Left lung (tissue), 10 donors: ENCODE results near the gene DUS1L. TPM values are rescaled to one million over a fixed set of nuclear protein-coding genes. Genes with fewer than 3 reads are reported as not detected.

Source experiments
- ATAC-seq: fragments of 200-7000 bp; cut with Tn5 transposase; one replicate; pipeline ENCODE4 v1.9.1; 2020; ENCODE audit warnings: moderate library complexity
- DNase-seq, 4 donors: peaks; one replicate each; pipeline ENCODE4 v3.0.0-alpha.2; 2013 to 2020
- H3K27ac ChIP-seq, 2 donors: fragments of 200-600 bp; sonication (generic) in 1 of 2; one replicate each; pipeline versions ENCODE4 v1.5.0 to v1.8.0; 2020 to 2021
- H3K27me3 ChIP-seq, 2 donors: fragments of 200-600 bp; sonication (generic) in 1 of 2; one replicate each; pipeline versions ENCODE4 v1.5.0 to v1.8.0; 2020 to 2021
- H3K36me3 ChIP-seq, 2 donors: fragments of 200-600 bp; sonication (generic) in 1 of 2; one replicate each; pipeline versions ENCODE4 v1.5.0 to v1.8.0; 2020 to 2021
- H3K4me1 ChIP-seq, 2 donors: fragments of 200-600 bp; one replicate each; pipeline ENCODE4 v1.8.0; 2021
- H3K4me3 ChIP-seq, 2 donors: fragments of 200-600 bp; sonication (generic) in 1 of 2; one replicate each; pipeline versions ENCODE4 v1.5.0 to v1.8.0; 2020 to 2021; ENCODE audit warnings: mild to moderate bottlenecking in 1 of 2
- H3K9me3 ChIP-seq, 2 donors: fragments of 200-600 bp; sonication (generic) in 1 of 2; one replicate each; pipeline versions ENCODE4 v1.5.0 to v1.8.0; 2020 to 2021
- CTCF ChIP-seq, 2 donors: fragments of 200-600 bp; sonication (generic) in 1 of 2; IDR thresholded peaks; one replicate each; pipeline versions ENCODE4 v1.5.0 to v1.8.0; 2021; ENCODE audit warnings: antibody characterized with exemption in 2 of 2
- intact Hi-C, 2 donors: fragments of 100-400 bp; cut with DNase I; formaldehyde crosslinking; loops; one replicate each; pipeline versions ENCODE4 v1.11.2 to v1.14.2; 2022
- polyA plus RNA-seq, 6 donors: library from polyadenylated mRNA; unstranded; fragments of 120-200 nt; gene quantifications; one replicate each; pipeline ENCODE4 v1.2.1, GENCODE V29; 2013; ENCODE audit not compliant: insufficient read length in 6 of 6
- total RNA-seq, 2 donors: library from RNA; stranded (reverse); fragmentation: NEBNext Ultra II Directional; extraction: Animal tissue kit (Norgen Biotek cat#: 25700); gene quantifications; one replicate each; pipeline ENCODE4 v1.2.1, GENCODE V29; 2021
- donor health status: DM: no; HTN: yes; CAD: no.
- donor health status: DM: no; HTN: no; CAD: no.

Gene DUS1L
- total and polyA plus RNA-seq, 8 donors, result 55.7 to 103 (median 74.0) TPM

- H3K27ac ChIP-seq, result no peak overlapping the region
Observed at GRCh38 chr17:82094931-82095776, 29.6 kb upstream of the DUS1L start.

GRCh38 chr17:82092995-82093751 lies 27.6 kb upstream of the DUS1L start:
- peaks cover 8 to 81% of the 10 kb centered on the region in 2 donors for H3K36me3 ChIP-seq
- peak in 1 of 4 donors; percentile 71 for DNase-seq
- no peak for TF ChIP-seq CTCF (IDR thresholded peaks at IDR 0.05)
- intact Hi-C loops, result no loop called here
- no peak overlapping the region for H3K27ac ChIP-seq
- no peaks in the 10 kb centered on the region for H3K9me3 ChIP-seq
- no peak overlapping the region for H3K4me3 ChIP-seq
- H3K27me3 ChIP-seq, result no peaks in the 10 kb centered on the region
- ATAC-seq, result no peak
- H3K4me1 ChIP-seq, result peaks cover 8 to 28% of the 10 kb centered on the region in 2 donors

More at GRCh38 chr17:82094931-82095776, 29.6 kb upstream of the DUS1L start:
- DNase-seq, result peak in 1 of 4 donors; percentile 77
- intact Hi-C loops, result no loop called here
- no peak for ATAC-seq
- Histone ChIP-seq H3K4me3 (peak overlapping the region in 1 of 2 donors; percentile 90), H3K4me1 (peaks cover 18 to 42% of the 10 kb centered on the region in 2 donors), H3K9me3 (no peaks in the 10 kb centered on the region), H3K36me3 (peaks cover 8 to 61% of the 10 kb centered on the region in 2 donors), H3K27me3 (no peaks in the 10 kb centered on the region)
- TF ChIP-seq CTCF (IDR thresholded peaks at IDR 0.05), result no peak

- no peak for TF ChIP-seq CTCF (IDR thresholded peaks at IDR 0.05)
- no peak overlapping the region for H3K27ac ChIP-seq
- H3K36me3 ChIP-seq, result peaks cover 8 to 87% of the 10 kb centered on the region in 2 donors
Observed at GRCh38 chr17:82092628-82092994, 27.0 kb upstream of the DUS1L start.

GRCh38 chr17:82092094-82092586 lies 26.5 kb upstream of the DUS1L start:
- H3K4me3 ChIP-seq, result no peak overlapping the region
- no peak overlapping the region for H3K27ac ChIP-seq
- intact Hi-C loops, result no loop called here
- TF ChIP-seq CTCF (IDR thresholded peaks at IDR 0.05), result no peak
- no peaks in the 10 kb centered on the region for H3K9me3 ChIP-seq
- peaks cover 8 to 91% of the 10 kb centered on the region in 2 donors for H3K36me3 ChIP-seq
- peaks cover 6 to 20% of the 10 kb centered on the region in 2 donors for H3K4me1 ChIP-seq
- ATAC-seq, result no peak
- no peaks in the 10 kb centered on the region for H3K27me3 ChIP-seq
- peak in 1 of 4 donors; percentile 72 for DNase-seq

More at GRCh38 chr17:82092628-82092994, 27.0 kb upstream of the DUS1L start:
- DNase-seq (peak in 1 of 4 donors; percentile 69), ATAC-seq (no peak)
- intact Hi-C loops, result no loop called here
- Histone ChIP-seq H3K27me3 (no peaks in the 10 kb centered on the region), H3K4me1 (peaks cover 8 to 25% of the 10 kb centered on the region in 2 donors), H3K9me3 (no peaks in the 10 kb centered on the region), H3K4me3 (no peak overlapping the region)
